ENCODE measurements around the gene ZMIZ2. TPM values are rescaled to one million over a fixed set of nuclear protein-coding genes. Genes with fewer than 3 reads are reported as not detected.

ZMIZ2 gene
- total and polyA plus RNA-seq, 2 of the 8 experiments (the other 6 are each of a cell fraction or from before 2014, with no cell fraction given) = 24.4 to 66.4 TPM

DNA sequence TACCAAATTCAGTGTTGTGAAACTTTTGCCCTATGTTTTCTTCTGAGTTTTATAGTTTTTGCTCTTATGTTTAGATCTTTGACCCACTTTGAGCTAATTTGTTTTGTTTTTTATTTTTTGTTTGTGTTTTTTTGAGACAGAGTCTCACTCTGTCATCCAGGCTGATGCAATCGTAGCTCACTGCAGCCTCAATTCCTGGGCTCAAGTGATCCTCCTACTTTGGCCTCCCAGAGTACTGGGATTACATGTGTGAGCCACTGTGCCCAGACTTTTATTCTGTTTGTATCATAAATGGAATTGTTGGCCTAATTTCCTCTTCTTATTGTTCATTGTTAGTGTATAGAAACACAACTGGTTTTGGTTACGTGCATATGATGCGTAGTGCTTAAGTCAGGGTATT, 43.2 kb upstream of the ZMIZ2 start:
- Histone ChIP-seq H3K27ac (ENCODE audit: low read depth, low read length) (no peak overlapping the region), H2AK5ac (ENCODE audit: low read depth, low read length) (no peak overlapping the region), H3K9ac (replicated peaks in 1 of 4; ENCODE audit: extremely low read depth in 1 of 4, low read depth in 3 of 4, low read length in 3 of 4) (no peak overlapping the region), H3K18ac (ENCODE audit: extremely low read depth, low read length) (no peak overlapping the region), H2BK20ac (ENCODE audit: low read length) (no peak overlapping the region), H2BK120ac (replicated peaks; ENCODE audit: low read depth, low read length) (no peak overlapping the region), H3K56ac (replicated peaks; ENCODE audit: insufficient read length, low read depth, low read length) (no peak overlapping the region), H3K4ac (replicated peaks; ENCODE audit: insufficient read length, low read depth, low read length) (no peak overlapping the region), H4K8ac (ENCODE audit: extremely low read depth, insufficient read depth, low read length) (no peak overlapping the region), H2BK12ac (ENCODE audit: low read depth, low read length) (no peak overlapping the region), H4K20me1 (replicated peaks in 1 of 2; ENCODE audit: control insufficient read depth in 1 of 2, insufficient read depth in 2 of 2, low read length in 2 of 2) (peaks cover 0 to 5% of the 10 kb centered on the region in 2 experiments), H2BK5ac (ENCODE audit: low read depth, low read length) (no peak overlapping the region), H4K91ac (replicated peaks; ENCODE audit: insufficient read length, low read length) (no peak overlapping the region), H2AFZ (ENCODE audit: low read length) (no peak overlapping the region), H3K23me2 (ENCODE audit: low read depth, low read length) (no peaks in the 10 kb centered on the region), H3K79me2 (ENCODE audit: control insufficient read depth in 1 of 2, insufficient read depth in 2 of 2, low read length in 2 of 2) (no peaks in the 10 kb centered on the region), H2BK15ac (ENCODE audit: low read length) (no peak overlapping the region), H3K14ac (ENCODE audit: insufficient read length) (no peak overlapping the region), H3K23ac (ENCODE audit: insufficient read length) (no peak overlapping the region), H3K36me3 (ENCODE audit: control insufficient read depth in 2 of 4, insufficient read depth in 4 of 4, low read length in 3 of 4) (peaks cover 2 to 23% (median 8%) of the 10 kb centered on the region in 4 experiments; a peak in 5 of 8 replicates), H3K4me3 (ENCODE audit: extremely low read depth in 1 of 4, insufficient read depth in 2 of 4, low read depth in 3 of 4, low read length in 4 of 4) (no peak overlapping the region), H3K9me3 (ENCODE audit: insufficient read depth in 2 of 2, low read depth in 1 of 2, low read length in 1 of 2) (no peaks in the 10 kb centered on the region), H3K27me3 (replicated peaks in 1 of 4; ENCODE audit: control insufficient read depth in 3 of 4, extremely low read depth in 1 of 4, insufficient read depth in 3 of 4, low read length in 3 of 4) (no peaks in the 10 kb centered on the region), H3K79me1 (ENCODE audit: low read depth, low read length) (no peaks in the 10 kb centered on the region), H3K4me1 (replicated peaks in 1 of 4; ENCODE audit: control insufficient read depth in 3 of 4, insufficient read depth in 4 of 4, low read length in 3 of 4) (no peaks in the 10 kb centered on the region), H4K5ac (ENCODE audit: insufficient read length, low read depth, low read length) (no peak overlapping the region), H3K4me2 (ENCODE audit: insufficient read depth in 1 of 2, low read depth in 2 of 2, low read length in 2 of 2) (no peak overlapping the region)
- ChIA-PET POLR2A (ENCODE audit: partially characterized antibody) (interaction anchor here (1.3 kb wide), 1 partner anchor 32 kb away, joined by 3 read pairs; no protein-coding TSS in a partner anchor), CTCF (ENCODE audit: partially characterized antibody) (interaction anchor here (0.6 to 0.7 kb wide), 2 partner anchors 7 to 26 kb away, joined by 3 read pairs; no protein-coding TSS in a partner anchor)
- TF ChIP-seq GTF2F1 (IDR thresholded peaks at IDR 0.05; ENCODE audit: borderline replicate concordance, low read depth, low read length) (no peak), BCL11A (IDR thresholded peaks at IDR 0.05; ENCODE audit: low read depth in 2 of 2, low read length in 2 of 2) (no peak), RXRA (IDR thresholded peaks at IDR 0.05; ENCODE audit: insufficient read depth, low read depth, low read length) (no peak), RNF2 (IDR thresholded peaks at IDR 0.05; ENCODE audit: borderline replicate concordance, low read depth, low read length, missing control alignments, poor library complexity, severe bottlenecking) (no peak), RAD21 (IDR thresholded peaks at IDR 0.05 in 1 of 2, conservative IDR thresholded peaks at IDR 0.05 in 1 of 2; ENCODE audit: low read depth in 2 of 2, low read length in 2 of 2) (no peak), GABPA (IDR thresholded peaks at IDR 0.05; ENCODE audit: borderline replicate concordance, insufficient read depth, low read length) (no peak), SIRT6 (IDR thresholded peaks at IDR 0.05; ENCODE audit: low read length) (no peak), TCF12 (IDR thresholded peaks at IDR 0.05; ENCODE audit: low read depth, low read length) (no peak), PHF8 (conservative IDR thresholded peaks at IDR 0.05; ENCODE audit: low read depth, low read length) (no peak)
- FAIRE-seq (no peak), DNase-seq (ENCODE audit: low read depth in 1 of 2, low spot score in 2 of 2) (no peak)
- WGBS, 2 experiments (ENCODE audit: extremely low coverage in 1 of 2, insufficient coverage in 1 of 2, insufficient read length in 1 of 2, insufficient replicate concordance in 2 of 2, low coverage in 1 of 2, low lambda C conversion rate in 2 of 2, missing lambda C conversion rate in 1 of 2) = 96% methylated on average over 3 of the region's 3 CpGs; no CpG with 5 or more reads in 1 of the 2 experiments

Measured in H1 (cell line).